ENCODE measurements around the gene TRAF5. TPM values are rescaled to one million over a fixed set of nuclear protein-coding genes. Genes with fewer than 3 reads are reported as not detected.

The TRAF5 gene
- total RNA-seq, 4 donors from 2014 or later, result 2.7 to 9.2 (median 4.0) TPM

GRCh38 chr1:211358685-211359084 is 32.1 kb downstream of the TRAF5 start:
- no peaks in the 10 kb centered on the region for H3K27me3 ChIP-seq
- peaks cover 0 to 35% (median 0%) of the 10 kb centered on the region in 3 donors for H3K36me3 ChIP-seq

GRCh38 chr1:211359876-211360275 is 33.2 kb downstream of the TRAF5 start:
- Histone ChIP-seq H3K27ac (no peak overlapping the region), H3K4me3 (no peak overlapping the region), H3K4me1 (no peaks in the 10 kb centered on the region), H3K9me3 (no peaks in the 10 kb centered on the region), H3K27me3 (no peaks in the 10 kb centered on the region), H3K36me3 (peaks cover 0 to 35% (median 0%) of the 10 kb centered on the region in 3 donors)
- TF ChIP-seq CTCF (IDR thresholded peaks at IDR 0.05), result no peak
- TF ChIP-seq POLR2A (IDR thresholded peaks at IDR 0.05), result no peak
- intact Hi-C loops (cut with DNase I), result no loop called here
- DNase-seq, result no peak
- WGBS, 2 donors, result 73 to 95% methylated on average over 2 to 3 of the region's 3 CpGs

More at GRCh38 chr1:211358685-211359084, 32.1 kb downstream of the TRAF5 start:
- intact Hi-C loops (cut with DNase I), result no loop called here
- DNase-seq, result no peak
- no peak for TF ChIP-seq CTCF (IDR thresholded peaks at IDR 0.05)
- no peak for TF ChIP-seq POLR2A (IDR thresholded peaks at IDR 0.05)
- peaks cover 0 to 4% (median 0%) of the 10 kb centered on the region in 3 donors for H3K4me1 ChIP-seq
- WGBS, 2 donors, result 100% methylated on average over 1 of the region's 1 CpG
- H3K9me3 ChIP-seq, result no peaks in the 10 kb centered on the region
- H3K27ac ChIP-seq, result no peak overlapping the region
- H3K4me3 ChIP-seq, result no peak overlapping the region

DNA sequence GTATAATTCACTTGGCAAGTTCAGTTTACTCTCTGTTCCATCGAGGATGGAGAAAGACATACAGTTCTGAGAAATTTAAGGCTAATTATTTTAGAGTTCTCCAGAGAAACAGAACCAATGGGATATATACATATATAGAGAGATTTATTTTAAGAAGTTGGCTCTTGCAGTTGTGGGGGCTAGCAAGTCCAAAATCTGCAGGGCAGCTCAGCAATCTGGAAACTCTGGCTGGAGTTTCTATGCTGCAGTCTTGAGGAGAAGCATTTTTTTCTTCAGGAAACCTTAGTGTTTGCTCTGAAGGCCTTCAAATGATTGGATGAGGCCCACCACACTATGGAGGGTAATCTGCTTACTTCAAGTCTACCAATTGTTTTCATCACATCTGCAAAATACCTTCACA is 34.6 kb downstream of the TRAF5 start:
- Histone ChIP-seq H3K36me3 (peaks cover 0 to 45% (median 0%) of the 10 kb centered on the region in 3 donors), H3K27ac (no peak overlapping the region), H3K9me3 (no peaks in the 10 kb centered on the region), H3K4me3 (no peak overlapping the region), H3K27me3 (no peaks in the 10 kb centered on the region), H3K4me1 (no peaks in the 10 kb centered on the region)
- no peak for DNase-seq
- TF ChIP-seq POLR2A (IDR thresholded peaks at IDR 0.05) (no peak), CTCF (IDR thresholded peaks at IDR 0.05) (no peak)
- 75 to 86% methylated on average over 1 of the region's 1 CpG for WGBS, 2 donors
- intact Hi-C loops (cut with DNase I), result no loop called here

GRCh38 chr1:211369640-211370039 is 43.0 kb downstream of the TRAF5 start:
- TF ChIP-seq CTCF (IDR thresholded peaks at IDR 0.05), result no peak
- no peak for TF ChIP-seq POLR2A (IDR thresholded peaks at IDR 0.05)
- Histone ChIP-seq H3K9me3 (no peaks in the 10 kb centered on the region), H3K4me3 (no peak overlapping the region), H3K27ac (no peak overlapping the region), H3K36me3 (peaks cover 0 to 53% (median 0%) of the 10 kb centered on the region in 3 donors), H3K27me3 (no peaks in the 10 kb centered on the region), H3K4me1 (no peaks in the 10 kb centered on the region)
- no peak for DNase-seq
- intact Hi-C loops (cut with DNase I), result no loop called here
- WGBS, 2 donors, result 91 to 93% methylated on average over 9 of the region's 9 CpGs

- Histone ChIP-seq H3K9me3 (no peaks in the 10 kb centered on the region), H3K4me3 (no peak overlapping the region), H3K4me1 (no peaks in the 10 kb centered on the region), H3K27me3 (no peaks in the 10 kb centered on the region), H3K36me3 (peaks cover 0 to 46% (median 0%) of the 10 kb centered on the region in 3 donors), H3K27ac (no peak overlapping the region)
- TF ChIP-seq CTCF (IDR thresholded peaks at IDR 0.05) (no peak), POLR2A (IDR thresholded peaks at IDR 0.05) (no peak)
- intact Hi-C loops (cut with DNase I), result no loop called here
- no peak for DNase-seq
- WGBS, 2 donors, result 88 to 97% methylated on average over 2 of the region's 2 CpGs
Observed at GRCh38 chr1:211370669-211371068, 44.0 kb downstream of the TRAF5 start.
